DND-41 (cell line): ENCODE measurements around the gene TBC1D8B.
"Not testable (repeated sequence)": the region's sequence is repeated elsewhere in the genome, so short reads cannot be mapped to it uniquely, and the experiment has no call there.

ENCODE experiments used
- ATAC-seq: fragments of 200-7000 bp; cut with Tn5 transposase; 3 replicates; pipeline ENCODE4 v1.9.1; 2021; ENCODE audit warnings: low read depth; ENCODE audit not compliant: insufficient read depth
- DNase-seq: peaks from one replicate; pipeline ENCODE4 v3.0.0-alpha.2; 2020
- H2AFZ ChIP-seq: 2 replicates; pipeline ENCODE4 v1.6.0; 2012; ENCODE audit warnings: low read depth, low read length
- H3K27ac ChIP-seq: 2 replicates; pipeline ENCODE4 v1.5.1; 2012; ENCODE audit warnings: low read length, inconsistent platforms
- H3K27me3 ChIP-seq: fragments of 200-600 bp; sonication (generic); 2 replicates; pipeline ENCODE4 v1.6.0; 2012; ENCODE audit warnings: low read length, mild to moderate bottlenecking, inconsistent platforms; ENCODE audit not compliant: insufficient read depth, poor library complexity
- H3K36me3 ChIP-seq: 2 replicates; pipeline ENCODE4 v1.5.1; 2012; ENCODE audit warnings: low read length, inconsistent platforms; ENCODE audit not compliant: insufficient read depth
- H3K4me1 ChIP-seq: 2 replicates; pipeline ENCODE4 v1.5.1; 2012; ENCODE audit warnings: mild to moderate bottlenecking, low read length; ENCODE audit not compliant: insufficient read depth
- H3K4me2 ChIP-seq: 2 replicates; pipeline ENCODE4 v1.6.0; 2012; ENCODE audit warnings: mild to moderate bottlenecking, moderate library complexity, low read length, inconsistent platforms; ENCODE audit not compliant: insufficient read depth
- H3K4me3 ChIP-seq, 2 experiments: fragments of 200-600 bp in 1 of 2; shearing (Covaris generic) in 1 of 2; 2 replicates each; pipeline ENCODE4 v1.5.1; 2012 to 2016; ENCODE audit warnings: inconsistent platforms in 2 of 2, low read length in 2 of 2, mild to moderate bottlenecking in 2 of 2, low read depth in 1 of 2, moderate library complexity in 1 of 2
- H3K79me2 ChIP-seq: 2 replicates; pipeline ENCODE4 v1.6.0; 2012; ENCODE audit warnings: low read length, inconsistent platforms; ENCODE audit not compliant: insufficient read depth
- H3K9ac ChIP-seq: 2 replicates; pipeline ENCODE4 v1.6.0; 2012; ENCODE audit warnings: low read depth, mild to moderate bottlenecking, inconsistent platforms, low read length, moderate library complexity
- H3K9me3 ChIP-seq: 2 replicates; pipeline ENCODE4 v1.5.1; 2012; ENCODE audit warnings: low read length, moderate library complexity, mild to moderate bottlenecking, inconsistent platforms; ENCODE audit not compliant: insufficient read depth, severe bottlenecking
- H4K20me1 ChIP-seq: 2 replicates; pipeline ENCODE4 v1.6.0; 2012; ENCODE audit warnings: low read length; ENCODE audit not compliant: insufficient read depth
- CTCF ChIP-seq: IDR thresholded peaks from 2 replicates; pipeline ENCODE4 v1.5.1; 2012; ENCODE audit warnings: borderline replicate concordance, low read length, moderate library complexity, mild to moderate bottlenecking; ENCODE audit not compliant: poor library complexity, severe bottlenecking; ENCODE audit errors: extremely low read depth
- EZH2 ChIP-seq: IDR thresholded peaks from 3 replicates; pipeline ENCODE4 v1.6.1; 2012; ENCODE audit warnings: borderline replicate concordance, low read depth, mild to moderate bottlenecking, moderate library complexity, low read length, inconsistent platforms; ENCODE audit not compliant: severe bottlenecking

TBC1D8B gene

GRCh38 chrX:106862972-106863688, 60.7 kb downstream of the TBC1D8B start:
- H3K36me3 ChIP-seq, result no peaks in the 10 kb centered on the region

GRCh38 chrX:106863697-106864096, 61.2 kb downstream of the TBC1D8B start:
- Histone ChIP-seq H3K27me3 (no peaks in the 10 kb centered on the region), H4K20me1 (no peaks in the 10 kb centered on the region), H3K36me3 (no peaks in the 10 kb centered on the region), H3K79me2 (no peaks in the 10 kb centered on the region), H3K9me3 (no peaks in the 10 kb centered on the region), H3K4me2 (no peak overlapping the region), H3K4me1 (no peaks in the 10 kb centered on the region), H2AFZ (no peak overlapping the region), H3K4me3 (no peak overlapping the region), H3K27ac (no peak overlapping the region), H3K9ac (no peak overlapping the region)
- DNase-seq (no peak), ATAC-seq (no peak)
- no peak for TF ChIP-seq EZH2

More at GRCh38 chrX:106862972-106863688, 60.7 kb downstream of the TBC1D8B start:
- no peak for ATAC-seq
- H3K27ac ChIP-seq, result no peak overlapping the region
- no peaks in the 10 kb centered on the region for H3K27me3 ChIP-seq
- no peak overlapping the region for H3K9ac ChIP-seq
- H3K4me3 ChIP-seq, result no peak overlapping the region
- no peaks in the 10 kb centered on the region for H4K20me1 ChIP-seq
- TF ChIP-seq EZH2 (no peak), CTCF (peak; percentile 49)
- H2AFZ ChIP-seq, result no peak overlapping the region
- no peak overlapping the region for H3K4me2 ChIP-seq
- H3K4me1 ChIP-seq, result no peaks in the 10 kb centered on the region
- no peaks in the 10 kb centered on the region for H3K79me2 ChIP-seq
- peak; percentile 7 for DNase-seq
- no peaks in the 10 kb centered on the region for H3K9me3 ChIP-seq

GRCh38 chrX:106872796-106873195, 70.3 kb downstream of the TBC1D8B start:
- H3K27me3 ChIP-seq, H3K9me3 ChIP-seq, DNase-seq, H3K4me1 ChIP-seq, H3K4me3 ChIP-seq, H3K9ac ChIP-seq, ATAC-seq, H3K27ac ChIP-seq, H3K79me2 ChIP-seq, H4K20me1 ChIP-seq, H3K4me2 ChIP-seq, H3K36me3 ChIP-seq, H2AFZ ChIP-seq: not testable (repeated sequence)

GRCh38 chrX:106874075-106874474, 71.6 kb downstream of the TBC1D8B start:
- no peaks in the 10 kb centered on the region for H3K27me3 ChIP-seq
- ATAC-seq, result no peak
- no peaks in the 10 kb centered on the region for H3K79me2 ChIP-seq
- no peak overlapping the region for H3K4me2 ChIP-seq
- H3K27ac ChIP-seq, result no peak overlapping the region
- no peak overlapping the region for H3K4me3 ChIP-seq
- H4K20me1 ChIP-seq, result no peaks in the 10 kb centered on the region
- H3K4me1 ChIP-seq, result no peaks in the 10 kb centered on the region
- no peak for DNase-seq
- TF ChIP-seq EZH2 (no peak), CTCF (peak; percentile 58)
- no peak overlapping the region for H3K9ac ChIP-seq
- no peak overlapping the region for H2AFZ ChIP-seq
- H3K36me3 ChIP-seq, result no peaks in the 10 kb centered on the region
- H3K9me3 ChIP-seq, result no peaks in the 10 kb centered on the region
